DND-41 (cell line): Measurements from ENCODE around the gene METAP2.

Source experiments
- EZH2 ChIP-seq: IDR thresholded peaks from 3 replicates; pipeline ENCODE4 v1.6.1; 2012; ENCODE audit warnings: borderline replicate concordance, low read depth, mild to moderate bottlenecking, moderate library complexity, low read length, inconsistent platforms; ENCODE audit not compliant: severe bottlenecking
- TF ChIP-seq, protein P1 (sequence below): IDR thresholded peaks from 2 replicates; pipeline ENCODE4 v1.5.1; 2012; ENCODE audit warnings: borderline replicate concordance, low read length, moderate library complexity, mild to moderate bottlenecking; ENCODE audit not compliant: poor library complexity, severe bottlenecking; ENCODE audit errors: extremely low read depth

DNA sequence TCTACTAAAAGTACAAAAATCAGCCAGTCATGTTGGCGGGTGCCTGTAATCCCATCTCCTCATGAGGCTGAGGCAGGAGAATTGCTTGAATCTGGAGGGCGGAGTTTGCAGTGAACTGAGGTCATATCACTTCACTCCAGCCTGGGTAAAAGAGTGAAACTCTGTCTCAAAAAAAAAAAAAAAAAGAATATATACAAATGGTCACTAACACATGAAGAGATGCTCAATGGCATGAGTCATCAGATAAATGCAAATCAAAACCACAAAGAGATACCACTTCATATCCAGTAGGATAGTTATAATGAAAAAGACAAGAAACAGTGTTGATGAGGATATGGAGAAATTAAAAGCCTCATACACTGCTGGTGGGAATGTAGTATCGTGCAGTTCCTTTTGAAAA is 33.6 kb upstream of the METAP2 start:
- TF ChIP-seq, protein P1, sequence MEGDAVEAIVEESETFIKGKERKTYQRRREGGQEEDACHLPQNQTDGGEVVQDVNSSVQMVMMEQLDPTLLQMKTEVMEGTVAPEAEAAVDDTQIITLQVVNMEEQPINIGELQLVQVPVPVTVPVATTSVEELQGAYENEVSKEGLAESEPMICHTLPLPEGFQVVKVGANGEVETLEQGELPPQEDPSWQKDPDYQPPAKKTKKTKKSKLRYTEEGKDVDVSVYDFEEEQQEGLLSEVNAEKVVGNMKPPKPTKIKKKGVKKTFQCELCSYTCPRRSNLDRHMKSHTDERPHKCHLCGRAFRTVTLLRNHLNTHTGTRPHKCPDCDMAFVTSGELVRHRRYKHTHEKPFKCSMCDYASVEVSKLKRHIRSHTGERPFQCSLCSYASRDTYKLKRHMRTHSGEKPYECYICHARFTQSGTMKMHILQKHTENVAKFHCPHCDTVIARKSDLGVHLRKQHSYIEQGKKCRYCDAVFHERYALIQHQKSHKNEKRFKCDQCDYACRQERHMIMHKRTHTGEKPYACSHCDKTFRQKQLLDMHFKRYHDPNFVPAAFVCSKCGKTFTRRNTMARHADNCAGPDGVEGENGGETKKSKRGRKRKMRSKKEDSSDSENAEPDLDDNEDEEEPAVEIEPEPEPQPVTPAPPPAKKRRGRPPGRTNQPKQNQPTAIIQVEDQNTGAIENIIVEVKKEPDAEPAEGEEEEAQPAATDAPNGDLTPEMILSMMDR, result no peak
- TF ChIP-seq EZH2, result no peak
